ENCODE measurements around the gene OR2Y1.
"Not testable (repeated sequence)": the region's sequence is repeated elsewhere in the genome, so short reads cannot be mapped to it uniquely, and the experiment has no call there.

OR2Y1 gene

GRCh38 chr5:180739958-180740357 is at the start of gene OR2Y1:
Gene OR2Y1 (minus strand): TSS chr5:180740058. CDS start chr5:180740058, 0 bp downstream.
- no peak within 1 kb of the TSS for H3K4me3 ChIP-seq
- H3K27ac ChIP-seq = no peak within 1 kb of the TSS

DNA sequence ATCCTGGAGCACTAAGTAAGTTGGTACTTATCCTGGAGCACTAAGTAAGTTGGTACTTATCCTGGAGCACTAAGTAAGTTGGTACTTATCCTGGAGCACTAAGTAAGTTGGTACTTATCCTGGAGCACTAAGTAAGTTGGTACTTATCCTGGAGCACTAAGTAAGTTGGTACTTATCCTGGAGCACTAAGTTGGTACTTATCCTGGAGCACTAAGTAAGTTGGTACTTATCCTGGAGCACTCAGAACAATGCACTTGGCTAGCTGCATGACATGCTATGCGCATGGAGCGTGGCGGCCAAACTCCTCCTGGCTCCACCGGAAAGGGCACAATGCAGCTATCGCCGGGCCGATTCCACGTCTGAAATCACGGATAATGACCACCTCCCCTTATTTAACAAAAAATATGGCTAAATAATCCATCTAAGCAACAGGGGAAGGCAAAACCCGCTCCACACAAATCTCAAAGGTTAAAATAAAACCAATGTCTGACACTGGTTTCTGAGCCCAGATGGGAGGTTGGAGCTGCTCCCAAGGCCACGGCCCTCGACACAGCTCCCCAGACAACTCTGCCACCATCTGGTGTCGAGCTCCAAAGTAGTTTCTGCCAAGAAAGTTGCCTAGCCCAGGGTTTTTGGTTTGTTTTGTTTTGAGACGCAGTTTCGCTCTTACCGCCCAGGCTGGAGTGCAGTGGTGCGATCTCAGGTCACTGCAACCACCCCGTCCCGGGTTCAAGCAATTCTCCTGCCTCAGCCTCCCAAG is 49.0 kb upstream of the OR2Y1 start:
- H3K4me3 ChIP-seq, H3K27ac ChIP-seq: not testable (repeated sequence)

GRCh38 chr5:180787711-180788431 is 48.0 kb upstream of the OR2Y1 start:
- Histone ChIP-seq H3K4me3 (no peak overlapping the region), H3K27ac (peak overlapping the region in 6 of 21 experiments; percentile 9 to 78 (median 64))

DNA sequence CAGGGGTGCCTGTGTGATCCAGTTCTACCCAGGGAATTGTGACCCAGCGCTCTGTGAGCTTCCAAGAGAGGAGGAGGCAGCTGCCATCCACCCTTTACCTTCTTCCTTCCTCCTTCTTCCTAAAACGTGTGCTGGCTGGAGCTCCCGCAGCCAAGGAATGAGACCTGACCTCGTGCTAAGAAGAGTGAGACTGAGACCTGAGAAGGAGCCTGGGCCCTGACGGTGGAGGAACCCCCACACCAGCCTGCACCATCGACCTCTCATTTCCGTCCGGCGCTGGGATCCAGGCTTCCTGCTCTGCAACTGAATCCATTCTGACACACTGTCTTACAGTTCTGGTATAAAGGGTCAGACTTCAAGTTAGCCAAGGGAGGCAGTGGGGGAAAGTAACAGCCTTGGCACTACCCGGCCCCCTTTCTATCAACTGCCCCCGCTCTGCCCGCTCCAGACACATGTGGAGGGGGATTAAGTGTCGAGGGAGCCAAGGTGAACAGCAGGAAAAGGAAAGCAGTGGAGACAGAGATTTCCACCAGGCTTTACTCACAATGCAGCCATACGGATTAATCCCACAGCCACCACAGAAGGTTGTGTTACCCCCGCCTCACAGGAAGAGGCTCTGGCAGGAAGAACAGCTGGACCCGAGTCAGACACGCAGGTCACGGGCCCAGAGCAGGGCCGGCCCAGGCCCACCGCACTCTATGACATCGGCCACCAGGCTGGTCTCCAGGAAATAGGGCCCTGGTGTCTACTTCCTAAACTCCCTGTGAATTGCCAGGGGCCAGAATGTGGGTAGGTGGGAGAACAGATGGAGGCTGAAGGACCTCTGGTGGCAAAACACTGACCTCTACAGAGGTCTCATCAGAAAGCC is 46.9 kb upstream of the OR2Y1 start:
- peak overlapping the region in 20 of 21 experiments; percentile 19 to 84 (median 66) for H3K27ac ChIP-seq
- no peak overlapping the region for H3K4me3 ChIP-seq

- Histone ChIP-seq H3K27ac (peak overlapping the region in 20 of 21 experiments; percentile 19 to 84 (median 66)), H3K4me3 (no peak overlapping the region)
Observed at GRCh38 chr5:180785794-180786221, 46.0 kb upstream of the OR2Y1 start.

DNA sequence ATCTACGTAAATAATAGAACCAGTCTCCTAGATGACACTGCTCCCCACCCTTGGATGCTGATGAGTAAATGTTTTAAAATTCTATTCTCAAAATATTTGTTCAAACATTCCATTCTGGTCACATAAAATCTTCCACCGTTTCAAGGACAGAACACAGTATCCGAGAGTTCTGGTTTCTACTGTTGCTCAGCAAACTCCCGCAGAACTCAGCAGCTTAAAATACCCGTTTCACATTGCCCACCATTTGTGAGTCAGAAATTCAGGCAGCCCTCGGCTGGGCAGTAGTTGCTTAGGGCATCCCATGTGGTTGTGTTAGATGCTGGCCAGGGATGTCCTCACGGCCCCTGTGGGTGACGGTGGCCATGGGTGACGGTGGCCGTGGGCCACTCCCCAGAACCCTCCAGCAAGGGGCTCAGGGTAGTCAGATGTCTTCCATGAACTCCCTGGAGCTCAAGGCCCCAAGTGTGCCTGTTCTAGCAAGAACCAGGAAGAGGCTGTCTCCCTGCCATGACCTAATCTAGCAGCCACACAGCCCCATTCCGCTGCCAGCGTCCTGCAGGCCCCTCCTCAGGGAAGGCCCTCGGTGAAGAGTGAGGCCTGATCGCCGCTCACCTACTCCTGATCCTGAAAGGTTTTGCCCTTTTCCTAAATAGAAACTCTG is 45.4 kb upstream of the OR2Y1 start:
- Histone ChIP-seq H3K27ac (peak overlapping the region in 20 of 21 experiments; percentile 19 to 84 (median 66)), H3K4me3 (no peak overlapping the region)

DNA sequence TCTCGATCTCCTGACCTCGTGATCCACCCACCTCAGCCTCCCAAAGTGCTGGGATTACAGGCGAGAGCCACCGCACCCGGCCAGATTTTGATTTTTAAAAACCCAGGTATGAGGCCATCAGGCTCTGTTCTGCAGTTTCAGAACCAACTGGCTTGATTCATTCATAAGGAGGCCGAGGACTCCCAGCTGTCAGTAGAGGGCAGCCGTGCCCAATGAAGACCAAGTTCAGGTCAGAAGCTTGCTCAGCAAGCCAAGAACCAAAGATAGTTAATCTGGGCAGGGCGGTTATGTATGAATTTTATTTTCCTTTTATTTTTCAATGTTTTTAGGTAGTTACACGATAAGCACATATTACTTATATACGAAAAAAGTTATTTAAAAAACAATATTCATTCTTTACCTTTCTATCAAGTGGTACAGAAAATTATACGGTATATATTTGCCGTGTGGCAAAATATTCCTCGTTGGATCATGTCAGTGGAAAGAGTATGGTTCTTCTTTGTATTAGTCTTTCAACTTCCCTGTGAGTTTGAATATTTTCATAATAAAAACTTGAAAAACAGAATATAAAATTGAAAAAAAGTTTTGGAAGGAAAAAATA is 44.7 kb upstream of the OR2Y1 start:
- Histone ChIP-seq H3K27ac (peak overlapping the region in 5 of 21 experiments; percentile 47 to 84 (median 68)), H3K4me3 (no peak overlapping the region)

DNA sequence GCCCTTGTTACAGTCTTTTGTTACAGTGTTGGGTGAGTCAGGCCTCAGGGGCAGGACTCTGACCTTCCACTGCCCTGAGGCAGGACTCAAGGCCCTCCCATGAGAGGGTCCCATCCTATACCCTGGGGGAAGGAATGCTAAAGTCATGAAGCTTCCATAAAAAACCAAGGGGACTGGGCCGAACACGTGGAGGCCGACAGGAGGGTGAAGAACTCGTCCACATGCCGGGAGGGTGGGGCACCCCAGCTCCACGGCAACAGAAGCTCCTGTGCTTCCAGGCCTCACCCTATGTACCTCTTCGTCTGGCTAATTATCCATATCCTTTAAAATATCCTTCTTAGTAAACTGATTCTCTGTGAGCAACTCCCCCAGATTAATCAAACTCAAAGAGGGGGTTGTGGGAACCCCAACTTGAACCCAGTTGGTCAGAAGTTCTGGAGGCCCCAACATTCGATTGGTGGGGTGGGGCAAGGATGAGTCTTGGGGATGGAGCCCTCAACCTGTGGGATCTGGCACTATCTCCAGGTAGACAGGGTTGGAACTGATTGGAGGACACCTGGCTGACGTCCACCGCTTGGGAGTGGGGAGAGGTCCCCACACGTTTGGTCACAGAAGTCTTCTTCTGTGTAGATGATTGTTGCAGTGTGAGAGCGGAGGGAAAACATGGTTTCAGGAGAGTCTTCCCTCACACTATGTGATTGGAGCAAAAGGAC is 43.6 kb upstream of the OR2Y1 start:
- no peak overlapping the region for H3K4me3 ChIP-seq
- H3K27ac ChIP-seq = no peak overlapping the region

GRCh38 chr5:180782748-180783147 is 42.9 kb upstream of the OR2Y1 start:
- H3K27ac ChIP-seq = no peak overlapping the region
- H3K4me3 ChIP-seq = no peak overlapping the region

GRCh38 chr5:180781900-180782326 is 42.1 kb upstream of the OR2Y1 start:
- not testable (repeated sequence) for H3K4me3 ChIP-seq, H3K27ac ChIP-seq

DNA sequence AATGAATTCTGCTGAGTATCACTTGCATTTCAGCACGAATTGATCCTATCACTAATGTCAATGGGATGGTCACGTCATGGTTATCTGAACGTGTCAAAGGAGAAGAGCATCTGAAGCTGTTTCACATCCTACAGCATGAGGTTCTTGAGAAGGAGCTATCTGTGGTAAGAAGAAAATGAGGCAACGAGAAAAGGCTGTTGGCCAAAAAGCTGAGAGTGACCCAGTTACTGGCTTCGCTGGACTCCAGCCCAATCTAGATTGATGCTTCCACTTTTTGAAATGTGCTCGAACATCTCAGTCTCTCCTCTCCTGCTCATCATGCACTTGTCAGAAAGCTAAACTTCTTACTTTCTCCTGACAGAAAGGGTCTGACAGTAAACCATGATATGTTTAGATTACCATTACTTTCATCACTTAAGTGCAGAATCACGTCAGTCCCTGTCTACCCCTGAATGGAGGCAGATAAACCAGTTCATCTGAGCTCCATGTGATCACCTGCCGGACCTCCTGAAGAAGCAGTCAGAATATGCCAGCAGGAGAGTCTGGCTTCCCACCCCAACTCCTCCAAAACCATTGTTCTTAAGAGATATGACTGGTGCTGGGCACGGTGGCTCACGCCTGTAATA is 40.2 kb upstream of the OR2Y1 start:
- H3K27ac ChIP-seq = no peak overlapping the region
- no peak overlapping the region for H3K4me3 ChIP-seq

GRCh38 chr5:180777475-180777874 is 37.6 kb upstream of the OR2Y1 start:
- Histone ChIP-seq H3K4me3 (no peak overlapping the region), H3K27ac (no peak overlapping the region)

DNA sequence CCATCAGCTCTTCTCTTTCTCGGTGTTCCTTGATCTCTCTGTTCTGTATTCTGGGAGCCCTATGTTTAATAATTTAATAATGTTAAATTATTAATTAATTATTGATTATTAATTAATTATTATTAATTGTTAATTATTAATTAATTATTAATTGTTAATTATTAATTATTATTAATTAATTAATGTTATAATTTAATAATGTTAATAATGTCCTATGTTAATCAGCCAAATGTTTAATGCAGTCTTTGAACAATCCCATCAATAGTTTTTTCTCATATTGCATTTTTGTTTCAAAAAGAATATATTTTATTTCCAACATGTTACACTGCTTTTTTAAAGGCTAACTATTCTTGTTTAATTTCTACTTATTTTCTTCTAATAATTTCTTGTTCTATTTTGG is 36.5 kb upstream of the OR2Y1 start:
- no peak overlapping the region for H3K4me3 ChIP-seq
- H3K27ac ChIP-seq = no peak overlapping the region

DNA sequence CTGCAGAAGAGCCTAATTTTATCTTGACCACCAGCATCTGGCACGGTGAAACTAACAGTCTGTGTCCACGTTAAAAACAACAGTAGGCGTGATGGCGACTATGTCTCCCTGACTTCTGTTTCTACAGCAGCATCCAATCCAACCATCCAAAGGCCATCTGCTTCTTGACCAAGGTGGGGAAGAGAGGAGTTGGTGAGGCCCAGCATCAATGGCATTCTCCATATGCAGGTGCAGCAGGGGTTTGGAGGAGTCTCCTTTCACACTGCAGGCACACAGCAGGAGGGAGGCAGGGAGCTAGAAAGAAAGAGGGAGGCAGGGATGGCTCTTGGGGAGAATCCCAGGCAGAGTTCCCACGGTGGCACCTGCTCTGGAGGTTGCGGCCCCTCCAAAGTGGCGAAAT is 35.8 kb upstream of the OR2Y1 start:
- H3K27ac ChIP-seq = no peak overlapping the region
- no peak overlapping the region for H3K4me3 ChIP-seq

- Histone ChIP-seq H3K27ac (no peak overlapping the region), H3K4me3 (no peak overlapping the region)
Observed at GRCh38 chr5:180771839-180772238, 32.0 kb upstream of the OR2Y1 start.

DNA sequence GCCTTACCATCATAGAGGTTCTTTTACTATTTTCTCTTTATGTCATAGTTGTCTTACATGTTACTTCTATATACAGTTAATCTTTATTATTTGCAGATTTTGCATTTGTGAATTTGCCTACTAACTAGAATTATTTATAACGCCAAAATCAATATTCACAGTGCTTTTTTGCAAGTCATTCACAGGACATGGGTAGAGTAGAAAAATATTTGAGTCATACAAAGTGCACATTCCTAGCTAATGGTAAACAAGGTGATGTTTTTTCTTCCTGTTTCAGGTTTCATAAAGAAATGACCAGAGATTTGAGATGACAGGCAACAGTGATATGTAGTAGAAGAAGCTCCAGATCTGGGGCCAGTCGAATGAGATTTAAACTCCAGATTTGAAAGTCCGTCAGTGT is 30.0 kb upstream of the OR2Y1 start:
- H3K27ac ChIP-seq = no peak overlapping the region

GRCh38 chr5:180755601-180756000 is 15.7 kb upstream of the OR2Y1 start:
- Histone ChIP-seq H3K4me3 (no peak overlapping the region), H3K27ac (no peak overlapping the region)

More for the DNA sequence above, 30.0 kb upstream of the OR2Y1 start:
- no peak overlapping the region for H3K4me3 ChIP-seq

GRCh38 chr5:180744253-180744652 is 4.4 kb upstream of the OR2Y1 start:
- Histone ChIP-seq H3K4me3 (no peak overlapping the region), H3K27ac (no peak overlapping the region)
